H1 (cell line): ENCODE measurements around the gene NID2. TPM values are rescaled to one million over a fixed set of nuclear protein-coding genes. Genes with fewer than 3 reads are reported as not detected.

Experiments used
- CTCF ChIA-PET: fragments of 300-600 bp; sonication (Branson Sonifier 250); formaldehyde crosslinking; loops from one replicate; lab custom pipeline; 2021; ENCODE audit not compliant: partially characterized antibody; lab: Charles Lee
- POLR2A ChIA-PET: fragments of 300-600 bp; sonication (Branson Sonifier 250); formaldehyde crosslinking; loops from one replicate; lab custom pipeline; 2021; ENCODE audit warnings: inconsistent platforms; ENCODE audit not compliant: partially characterized antibody; lab: Charles Lee
- DNase-seq, 2 experiments: peaks; one replicate each; pipeline versions ENCODE4 v3.0.0 to v3.0.0-alpha.2; 2010 to 2022; ENCODE audit warnings: low spot score in 2 of 2, low read depth in 1 of 2, mixed read lengths in 1 of 2
- FAIRE-seq: peaks from 2 replicates; lab custom pipeline; 2011; peaks lifted over from hg19 to GRCh38; lab: Jason Lieb, UNC
- H2AFZ ChIP-seq: 2 replicates; pipeline ENCODE4 v1.8.1; 2012; ENCODE audit warnings: low read length, inconsistent platforms
- H2AK5ac ChIP-seq: 2 replicates; pipeline ENCODE4 v1.6.1; 2013; ENCODE audit warnings: low read depth, low read length
- H2BK120ac ChIP-seq: replicated peaks from 2 replicates; pipeline ENCODE3; 2013; ENCODE audit warnings: low read depth, low read length, inconsistent platforms
- H2BK12ac ChIP-seq: 2 replicates; pipeline ENCODE4 v1.6.1; 2013; ENCODE audit warnings: low read depth, low read length
- H2BK15ac ChIP-seq: 2 replicates; pipeline ENCODE4 v1.6.1; 2013; ENCODE audit warnings: low read length
- H2BK20ac ChIP-seq: 2 replicates; pipeline ENCODE4 v1.6.1; 2013; ENCODE audit warnings: low read length
- H2BK5ac ChIP-seq: 2 replicates; pipeline ENCODE4 v1.6.1; 2013; ENCODE audit warnings: low read depth, low read length
- H3K14ac ChIP-seq: 2 replicates; pipeline ENCODE4 v1.6.1; 2013; ENCODE audit warnings: inconsistent platforms; ENCODE audit not compliant: insufficient read length
- H3K18ac ChIP-seq: 2 replicates; pipeline ENCODE4 v1.6.1; 2013; ENCODE audit warnings: low read length; ENCODE audit errors: extremely low read depth
- H3K23ac ChIP-seq: 2 replicates; pipeline ENCODE4 v1.6.1; 2013; ENCODE audit warnings: inconsistent platforms; ENCODE audit not compliant: insufficient read length
- H3K23me2 ChIP-seq: 2 replicates; pipeline ENCODE4 v1.6.1; 2013; ENCODE audit warnings: low read depth, low read length
- H3K27ac ChIP-seq: 2 replicates; pipeline ENCODE4 v1.6.1; 2011; ENCODE audit warnings: low read depth, low read length, inconsistent platforms
- H3K27me3 ChIP-seq, 4 experiments: replicated peaks in 1 of 4; 1 replicate in 1 of 4; 2 replicates in 3 of 4; pipeline versions ENCODE4 v1.6.1 to v1.8.1; 2011 to 2013; ENCODE audit warnings: low read length in 3 of 4, mild to moderate bottlenecking in 3 of 4, inconsistent platforms in 2 of 4, mixed read lengths in 2 of 4, moderate library complexity in 1 of 4; ENCODE audit not compliant: control insufficient read depth in 3 of 4, insufficient read depth in 3 of 4; ENCODE audit errors: extremely low read depth in 1 of 4
- H3K36me3 ChIP-seq, 4 experiments: 2 replicates each; pipeline versions ENCODE4 v1.6.1 to v1.8.1; 2011 to 2013; ENCODE audit warnings: mild to moderate bottlenecking in 4 of 4, low read length in 3 of 4, moderate library complexity in 2 of 4, control low read depth in 1 of 4, inconsistent platforms in 1 of 4; ENCODE audit not compliant: insufficient read depth in 4 of 4, control insufficient read depth in 2 of 4
- H3K4ac ChIP-seq: replicated peaks from 2 replicates; pipeline ENCODE3; 2013; ENCODE audit warnings: low read length, low read depth, mixed read lengths, inconsistent platforms; ENCODE audit not compliant: insufficient read length
- H3K4me1 ChIP-seq, 4 experiments: replicated peaks in 1 of 4; 1 replicate in 1 of 4; 2 replicates in 3 of 4; pipeline versions ENCODE4 v1.6.1 to v1.8.1; 2011 to 2013; ENCODE audit warnings: low read length in 3 of 4, inconsistent platforms in 2 of 4, mixed read lengths in 1 of 4; ENCODE audit not compliant: insufficient read depth in 4 of 4, control insufficient read depth in 3 of 4
- H3K4me2 ChIP-seq, 2 experiments: 2 replicates each; pipeline versions ENCODE4 v1.6.1 to v1.8.1; 2011 to 2013; ENCODE audit warnings: low read depth in 2 of 2, low read length in 2 of 2, control low read depth in 1 of 2, inconsistent platforms in 1 of 2, mild to moderate bottlenecking in 1 of 2; ENCODE audit not compliant: insufficient read depth in 1 of 2
- H3K4me3 ChIP-seq, 4 experiments: fragments of 200-600, 300-600 bp in 1 of 4; sonication (generic), shearing (Covaris generic), sonication (Bioruptor Twin) in 1 of 4; 2 replicates each; pipeline versions ENCODE4 v1.5.1 to v1.8.1; 2011 to 2016; ENCODE audit warnings: low read length in 4 of 4, low read depth in 3 of 4, control low read depth in 2 of 4, inconsistent platforms in 2 of 4, mild to moderate bottlenecking in 2 of 4, mixed read lengths in 1 of 4, moderate library complexity in 1 of 4; ENCODE audit not compliant: insufficient read depth in 2 of 4; ENCODE audit errors: extremely low read depth in 1 of 4
- H3K56ac ChIP-seq: replicated peaks from 2 replicates; pipeline ENCODE3; 2013; ENCODE audit warnings: low read depth, mild to moderate bottlenecking, mixed read lengths, low read length, inconsistent platforms; ENCODE audit not compliant: insufficient read length
- H3K79me1 ChIP-seq: 2 replicates; pipeline ENCODE4 v1.6.1; 2013; ENCODE audit warnings: low read depth, low read length, control low read depth
- H3K79me2 ChIP-seq, 2 experiments: 2 replicates each; pipeline versions ENCODE4 v1.6.1 to v1.8.1; 2012 to 2013; ENCODE audit warnings: low read length in 2 of 2, mild to moderate bottlenecking in 2 of 2, inconsistent platforms in 1 of 2; ENCODE audit not compliant: insufficient read depth in 2 of 2, control insufficient read depth in 1 of 2
- H3K9ac ChIP-seq, 4 experiments: replicated peaks in 1 of 4; 1 replicate in 1 of 4; 2 replicates in 3 of 4; pipeline versions ENCODE4 v1.6.1 to v1.8.1; 2011 to 2013; ENCODE audit warnings: low read depth in 3 of 4, low read length in 3 of 4, control low read depth in 2 of 4, mild to moderate bottlenecking in 2 of 4, moderate library complexity in 2 of 4, inconsistent platforms in 1 of 4; ENCODE audit errors: extremely low read depth in 1 of 4
- H3K9me3 ChIP-seq, 2 experiments: 2 replicates each; pipeline versions ENCODE4 v1.6.1 to v1.8.1; 2012 to 2013; ENCODE audit warnings: mild to moderate bottlenecking in 2 of 2, moderate library complexity in 2 of 2, control low read depth in 1 of 2, inconsistent platforms in 1 of 2, low read depth in 1 of 2, low read length in 1 of 2, mixed read lengths in 1 of 2; ENCODE audit not compliant: insufficient read depth in 2 of 2
- H4K20me1 ChIP-seq, 2 experiments: replicated peaks in 1 of 2; 2 replicates each; pipeline versions ENCODE3 to v1.8.1; 2011 to 2013; ENCODE audit warnings: inconsistent platforms in 2 of 2, low read length in 2 of 2, mild to moderate bottlenecking in 1 of 2; ENCODE audit not compliant: insufficient read depth in 2 of 2, control insufficient read depth in 1 of 2
- H4K5ac ChIP-seq: 2 replicates; pipeline ENCODE4 v1.6.1; 2013; ENCODE audit warnings: low read length, low read depth, mixed read lengths, inconsistent platforms; ENCODE audit not compliant: insufficient read length
- H4K8ac ChIP-seq: 2 replicates; pipeline ENCODE4 v1.8.0; 2013; ENCODE audit warnings: mild to moderate bottlenecking, moderate library complexity, low read length, inconsistent platforms; ENCODE audit not compliant: insufficient read depth; ENCODE audit errors: extremely low read depth
- H4K91ac ChIP-seq: replicated peaks from 2 replicates; pipeline ENCODE3; 2013; ENCODE audit warnings: low read length, mixed read lengths, inconsistent platforms; ENCODE audit not compliant: insufficient read length
- CHD2 ChIP-seq: IDR thresholded peaks from 2 replicates; pipeline ENCODE4 v1.6.1; 2012; ENCODE audit warnings: low read length, improper control_type of control experiment
- TBP ChIP-seq: IDR thresholded peaks from 2 replicates; pipeline ENCODE4 v1.6.1; 2011; ENCODE audit warnings: low read depth, low read length, improper control_type of control experiment
- polyA plus RNA-seq, 7 experiments: library from polyadenylated mRNA; depleted of rRNA in 3 of 7; stranded (reverse) in 5 of 7; unstranded in 2 of 7; fragments of >200 nt in 5 of 7; fragments of 200-250 nt in 2 of 7; gene quantifications; 1 replicate in 5 of 7; 2 replicates in 1 of 7; 4 replicates in 1 of 7; pipeline versions ENCODE4 v1.2.1 to v1.2.3, GENCODE V29; 2011 to 2013; ENCODE audit warnings: missing spikeins in 2 of 7, mixed read lengths in 2 of 7
- total RNA-seq: library from RNA; stranded (reverse); fragmentation: NEBNext Ultra II Directional; extraction: Animal tissue kit (Norgen Biotek cat#: 25700); gene quantifications from 2 replicates; pipeline ENCODE4 v1.2.1, GENCODE V29; 2021

NID2 gene
- total and polyA plus RNA-seq, 2 of the 8 experiments (the other 6 are each of a cell fraction or from before 2014, with no cell fraction given), result 6.1 to 12.6 TPM

DNA sequence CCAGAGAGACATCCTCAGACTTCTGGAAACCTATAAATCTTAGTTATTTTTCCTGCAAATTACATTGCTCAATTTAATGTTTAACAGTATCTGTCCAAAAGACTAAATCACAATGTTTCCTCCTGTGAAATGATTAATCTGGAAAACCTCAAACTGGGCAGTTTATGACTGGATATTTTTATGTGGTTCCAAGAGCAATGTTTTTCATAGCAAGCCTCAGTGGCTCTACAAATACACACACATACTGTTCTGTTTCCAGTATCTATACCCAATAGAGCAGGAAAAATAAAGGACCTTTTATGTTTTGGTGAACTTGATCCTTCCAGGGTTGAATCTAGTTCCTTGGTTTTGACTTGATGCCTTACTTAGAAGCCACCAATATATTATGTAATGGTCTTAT lies 9.2 kb downstream of the NID2 start:
- H2AFZ ChIP-seq, result no peak overlapping the region
- FAIRE-seq, result no peak
- H3K79me1 ChIP-seq, result no peaks in the 10 kb centered on the region
- H3K56ac ChIP-seq, result no peak overlapping the region
- H4K20me1 ChIP-seq, result no peaks in the 10 kb centered on the region
- no peaks in the 10 kb centered on the region; a peak in 1 of 7 replicates for H3K27me3 ChIP-seq
- no peaks in the 10 kb centered on the region for H3K23me2 ChIP-seq
- no peak overlapping the region for H4K91ac ChIP-seq
- POLR2A ChIA-PET, result no interaction called here
- no peak overlapping the region for H3K18ac ChIP-seq
- no peak overlapping the region for H4K5ac ChIP-seq
- H2BK12ac ChIP-seq, result no peak overlapping the region
- H3K9me3 ChIP-seq, result no peaks in the 10 kb centered on the region
- DNase-seq, result no peak
- no peak overlapping the region for H4K8ac ChIP-seq
- H2AK5ac ChIP-seq, result no peak overlapping the region
- H2BK120ac ChIP-seq, result no peak overlapping the region
- H3K23ac ChIP-seq, result no peak overlapping the region
- no peak overlapping the region for H3K9ac ChIP-seq
- no peak overlapping the region for H3K14ac ChIP-seq
- no peaks in the 10 kb centered on the region for H3K4me1 ChIP-seq
- H3K4ac ChIP-seq, result no peak overlapping the region
- H3K4me3 ChIP-seq, result no peak overlapping the region
- H2BK5ac ChIP-seq, result no peak overlapping the region
- 0 out of 8 replicates have a peak, but pooled peaks cover 0 to 2% (median 0%) of the 10 kb centered on the region in 4 experiments for H3K36me3 ChIP-seq
- H2BK20ac ChIP-seq, result no peak overlapping the region
- H3K4me2 ChIP-seq, result no peak overlapping the region
- no peaks in the 10 kb centered on the region for H3K79me2 ChIP-seq
- no peak overlapping the region for H3K27ac ChIP-seq
- CTCF ChIA-PET, result interaction anchor here (0.6 to 4.5 kb wide), 7 partner anchors 12 to 1471 kb away, joined by 3 to 25 read pairs (median 4); no protein-coding TSS in a partner anchor
- H2BK15ac ChIP-seq, result no peak overlapping the region
- TF ChIP-seq CHD2 (no peak), TBP (no peak)
